MCF 10A (cell line): ENCODE data around the gene HS6ST3. TPM values are rescaled to one million over a fixed set of nuclear protein-coding genes. Genes with fewer than 3 reads are reported as not detected.
A peak's percentile ranks its signal among the peaks of the same experiment; 100 is the strongest.
"Not testable (repeated sequence)": the region's sequence is repeated elsewhere in the genome, so short reads cannot be mapped to it uniquely, and the experiment has no call there.

ENCODE experiments used
- BruUV-seq: library from RNA; stranded (reverse); fragments of 400-500 nt; replicated peaks from 2 replicates; lab custom pipeline; 2021; lab: Mats Ljungman, UMichigan
- CTCF ChIA-PET: fragments of 300-600 bp; sonication (Branson Sonifier 250); formaldehyde crosslinking; extraction: SDS; loops from one replicate; lab custom pipeline; 2021; ENCODE audit warnings: antibody characterized with exemption, inconsistent platforms; lab: Yijun Ruan, JAX
- POLR2A ChIA-PET: fragments of 300-600, 350-650 bp; sonication (Branson Sonifier 250); formaldehyde crosslinking; extraction: SDS; loops from one replicate; lab custom pipeline; 2020; ENCODE audit warnings: antibody characterized with exemption, inconsistent platforms; lab: Yijun Ruan, JAX
- DNase-seq: peaks from one replicate; pipeline ENCODE4 v3.0.0-alpha.2; 2018; ENCODE audit not compliant: unreplicated experiment
- H3K27ac Mint-ChIP-seq: one replicate; pipeline ENCODE4 v1.8.0; 2022; ENCODE audit warnings: mild to moderate bottlenecking, low read depth, mixed read lengths; ENCODE audit not compliant: unreplicated experiment
- H3K27me3 Mint-ChIP-seq: one replicate; pipeline ENCODE4 v1.8.0; 2022; ENCODE audit warnings: mixed read lengths; ENCODE audit not compliant: insufficient read depth, unreplicated experiment
- H3K36me3 Mint-ChIP-seq: one replicate; pipeline ENCODE4 v1.8.0; 2022; ENCODE audit warnings: mild to moderate bottlenecking, moderate library complexity, mixed read lengths; ENCODE audit not compliant: insufficient read depth, unreplicated experiment
- H3K4me1 Mint-ChIP-seq: one replicate; pipeline ENCODE4 v1.8.0; 2022; ENCODE audit warnings: mixed read lengths; ENCODE audit not compliant: insufficient read depth, unreplicated experiment
- H3K4me3 Mint-ChIP-seq: one replicate; pipeline ENCODE4 v1.8.0; 2022; ENCODE audit warnings: mild to moderate bottlenecking, moderate library complexity, mixed read lengths; ENCODE audit not compliant: unreplicated experiment
- H3K9me3 Mint-ChIP-seq: one replicate; pipeline ENCODE4 v1.8.0; 2022; ENCODE audit warnings: mixed read lengths; ENCODE audit not compliant: unreplicated experiment
- CTCF ChIP-seq: fragments of 200-600 bp; IDR thresholded peaks from one replicate; pipeline ENCODE4 v1.8.0; 2022; ENCODE audit warnings: antibody characterized with exemption, mild to moderate bottlenecking; ENCODE audit not compliant: unreplicated experiment
- intact Hi-C: fragments of 100-400 bp; cut with micrococcal nuclease; formaldehyde crosslinking; loops from 2 replicates; pipeline ENCODE4 v1.14.1; 2022
- total RNA-seq: library from RNA; stranded (reverse); gene quantifications from 2 replicates; pipeline ENCODE4 v1.2.3, GENCODE V29; 2022

HS6ST3 gene
- total RNA-seq, 1 experiment from 2014 or later, result 0.09 TPM

GRCh38 chr13:96519380-96519779, 429.5 kb downstream of the HS6ST3 start:
- BruUV-seq, result no TSS peak
- ChIA-PET POLR2A (no interaction called here), CTCF (no interaction called here)
- Mint-ChIP-seq H3K36me3 (no peaks in the 10 kb centered on the region), H3K27me3 (no peaks in the 10 kb centered on the region), H3K9me3 (peaks cover 15% of the 10 kb centered on the region), H3K4me1 (no peaks in the 10 kb centered on the region), H3K27ac (no peak overlapping the region), H3K4me3 (no peak overlapping the region)
- intact Hi-C loops, result no loop called here
- TF ChIP-seq CTCF, result no peak
- peak; percentile 43 for DNase-seq

DNA sequence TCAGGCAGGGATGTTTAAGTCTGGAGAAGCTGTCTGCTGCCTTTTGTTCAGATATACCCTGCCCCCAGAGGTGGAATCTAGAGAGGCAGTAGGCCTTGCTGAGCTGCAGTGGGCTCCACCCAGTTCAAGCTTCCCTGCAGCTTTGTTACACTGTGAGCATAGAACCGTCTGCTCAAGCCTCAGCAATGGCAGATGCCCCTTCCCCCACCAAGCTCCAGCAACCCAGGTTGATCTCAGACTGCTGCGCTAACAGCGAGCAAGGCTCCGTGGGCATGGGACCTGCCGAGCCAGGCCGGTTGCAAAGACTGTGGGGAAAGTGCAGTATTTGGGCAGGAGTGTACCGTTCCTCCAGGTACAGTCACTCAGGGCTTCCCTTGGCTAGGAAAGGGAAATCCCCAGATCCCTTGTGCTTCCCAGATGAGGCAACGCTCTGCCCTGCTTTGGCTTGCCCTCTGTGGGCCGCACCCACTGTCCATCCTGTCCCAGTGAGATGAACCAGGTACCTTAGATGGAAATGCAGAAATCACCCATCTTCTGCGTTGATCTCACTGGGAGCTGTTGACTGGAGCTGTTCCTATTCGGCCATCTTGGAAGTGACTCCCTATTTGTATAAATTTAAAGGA, 434.6 kb downstream of the HS6ST3 start:
- H3K9me3 Mint-ChIP-seq, result peaks cover 15% of the 10 kb centered on the region
- H3K4me3 Mint-ChIP-seq, POLR2A ChIA-PET, H3K36me3 Mint-ChIP-seq, BruUV-seq, intact Hi-C loops, H3K27ac Mint-ChIP-seq, H3K4me1 Mint-ChIP-seq, H3K27me3 Mint-ChIP-seq: not testable (repeated sequence)
- CTCF ChIA-PET, result interaction anchor here (1.1 kb wide), 1 partner anchor 505 kb away, joined by 3 read pairs; no protein-coding TSS in a partner anchor
- peak; percentile 74 for DNase-seq

DNA sequence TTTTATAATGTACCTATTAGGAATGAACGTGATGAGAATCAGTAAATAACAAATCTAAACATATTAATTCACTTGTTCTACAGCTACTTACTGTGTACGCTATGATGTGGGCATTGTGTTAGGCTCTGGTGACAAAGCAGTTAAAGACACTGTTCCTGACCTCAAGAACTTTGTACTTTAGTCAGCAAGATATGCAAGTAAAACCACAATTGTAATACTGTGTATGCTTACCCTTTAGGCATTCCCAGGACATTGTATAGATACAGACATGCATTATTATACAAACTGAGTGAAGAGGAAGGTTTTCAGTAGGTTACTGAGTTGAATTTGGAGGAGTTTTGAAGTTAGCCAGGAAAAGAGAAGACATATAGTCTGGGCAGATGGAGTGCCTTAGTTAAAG, 435.8 kb downstream of the HS6ST3 start:
- intact Hi-C loops, result no loop called here
- no peaks in the 10 kb centered on the region for H3K27me3 Mint-ChIP-seq
- no peak overlapping the region for H3K27ac Mint-ChIP-seq
- H3K9me3 Mint-ChIP-seq, result peaks cover 15% of the 10 kb centered on the region
- no peak for DNase-seq
- H3K36me3 Mint-ChIP-seq, result no peaks in the 10 kb centered on the region
- POLR2A ChIA-PET, result no interaction called here
- H3K4me3 Mint-ChIP-seq, result no peak overlapping the region
- BruUV-seq, result no TSS peak
- no peak for TF ChIP-seq CTCF
- CTCF ChIA-PET, result interaction anchor here (0.6 to 1.1 kb wide), 2 partner anchors 472 to 506 kb away, joined by 3 read pairs; partner anchors contain the start of gene UGGT2
- peaks cover 5% of the 10 kb centered on the region for H3K4me1 Mint-ChIP-seq

- Mint-ChIP-seq H3K4me1 (peaks cover 5% of the 10 kb centered on the region), H3K9me3 (peaks cover 4% of the 10 kb centered on the region), H3K36me3 (no peaks in the 10 kb centered on the region), H3K27me3 (no peaks in the 10 kb centered on the region), H3K27ac (no peak overlapping the region), H3K4me3 (no peak overlapping the region)
- intact Hi-C loops, result no loop called here
- ChIA-PET POLR2A (no interaction called here), CTCF (interaction anchor here (1.2 kb wide), 1 partner anchor 387 kb away, joined by 8 read pairs; no protein-coding TSS in a partner anchor)
- TF ChIP-seq CTCF, result no peak
- no peak for DNase-seq
- no TSS peak for BruUV-seq
Measured at GRCh38 chr13:96527497-96527896, 437.6 kb downstream of the HS6ST3 start.
